HG03139 (cell line): ENCODE results near the gene KCTD15.
A peak's percentile ranks its signal among the peaks of the same experiment; 100 is the strongest.

Source experiments
- ATAC-seq: cut with Tn5 transposase; IDR thresholded peaks from one replicate; pipeline ENCODE4 v1.9.1; 2021; ENCODE audit not compliant: unreplicated experiment

Gene KCTD15

GRCh38 chr19:33771384-33772101 is 25.1 kb upstream of the KCTD15 start:
- no peak for ATAC-seq

GRCh38 chr19:33772102-33772857 is 24.4 kb upstream of the KCTD15 start:
- ATAC-seq: no peak

GRCh38 chr19:33772858-33773180 is 23.9 kb upstream of the KCTD15 start:
- no peak for ATAC-seq

- ATAC-seq: no peak
Observed at GRCh38 chr19:33773704-33774624, 22.7 kb upstream of the KCTD15 start.

GRCh38 chr19:33774751-33775150 is 21.9 kb upstream of the KCTD15 start:
- no peak for ATAC-seq

GRCh38 chr19:33775731-33776487 is 20.8 kb upstream of the KCTD15 start:
- ATAC-seq: no peak

- no peak for ATAC-seq
Observed at GRCh38 chr19:33777351-33777750, 19.3 kb upstream of the KCTD15 start.

- no peak for ATAC-seq
Observed at GRCh38 chr19:33777753-33778088, 18.9 kb upstream of the KCTD15 start.

GRCh38 chr19:33778089-33778791 is 18.4 kb upstream of the KCTD15 start:
- peak; percentile 79 for ATAC-seq

- no peak for ATAC-seq
Observed at GRCh38 chr19:33779849-33780248, 16.8 kb upstream of the KCTD15 start.

- ATAC-seq: no peak
Observed at GRCh38 chr19:33780251-33780650, 16.4 kb upstream of the KCTD15 start.

- ATAC-seq: no peak
Observed at GRCh38 chr19:33780746-33781145, 15.9 kb upstream of the KCTD15 start.

GRCh38 chr19:33781415-33781935 is 15.2 kb upstream of the KCTD15 start:
- no peak for ATAC-seq

GRCh38 chr19:33781996-33782395 is 14.7 kb upstream of the KCTD15 start:
- ATAC-seq: no peak

- no peak for ATAC-seq
Observed at GRCh38 chr19:33784432-33784831, 12.2 kb upstream of the KCTD15 start.

GRCh38 chr19:33785795-33786194 is 10.9 kb upstream of the KCTD15 start:
- ATAC-seq: no peak

GRCh38 chr19:33788676-33789075 is 8.0 kb upstream of the KCTD15 start:
- no peak for ATAC-seq

- no peak for ATAC-seq
Observed at GRCh38 chr19:33789344-33789743, 7.3 kb upstream of the KCTD15 start.

GRCh38 chr19:33794683-33795369 is 1.8 kb upstream of the KCTD15 start:
- ATAC-seq: no peak
